HUES48 (cell line): Measurements from ENCODE around the gene NLRC3.

Experiments used
- H3K27ac ChIP-seq: one replicate; pipeline ENCODE4 v1.7.0; 2013; ENCODE audit warnings: low read depth, low read length, inconsistent platforms
- H3K27me3 ChIP-seq: 2 replicates; pipeline ENCODE4 v1.6.1; 2013; ENCODE audit warnings: mild to moderate bottlenecking, low read length; ENCODE audit not compliant: control insufficient read depth, insufficient read depth
- H3K36me3 ChIP-seq: 2 replicates; pipeline ENCODE4 v1.6.1; 2013; ENCODE audit warnings: low read length; ENCODE audit not compliant: control insufficient read depth, insufficient read depth
- H3K4me1 ChIP-seq: 2 replicates; pipeline ENCODE4 v1.6.1; 2013; ENCODE audit warnings: mild to moderate bottlenecking, low read length; ENCODE audit not compliant: control insufficient read depth, insufficient read depth
- H3K4me3 ChIP-seq: 2 replicates; pipeline ENCODE4 v1.5.1; 2013; ENCODE audit warnings: mild to moderate bottlenecking, low read depth, low read length
- H3K9ac ChIP-seq: 2 replicates; pipeline ENCODE4 v1.6.1; 2013; ENCODE audit warnings: mild to moderate bottlenecking, low read depth, low read length, moderate library complexity
- H3K9me3 ChIP-seq: 2 replicates; pipeline ENCODE4 v1.6.1; 2013; ENCODE audit warnings: low read length; ENCODE audit not compliant: control insufficient read depth, insufficient read depth

Gene NLRC3

DNA sequence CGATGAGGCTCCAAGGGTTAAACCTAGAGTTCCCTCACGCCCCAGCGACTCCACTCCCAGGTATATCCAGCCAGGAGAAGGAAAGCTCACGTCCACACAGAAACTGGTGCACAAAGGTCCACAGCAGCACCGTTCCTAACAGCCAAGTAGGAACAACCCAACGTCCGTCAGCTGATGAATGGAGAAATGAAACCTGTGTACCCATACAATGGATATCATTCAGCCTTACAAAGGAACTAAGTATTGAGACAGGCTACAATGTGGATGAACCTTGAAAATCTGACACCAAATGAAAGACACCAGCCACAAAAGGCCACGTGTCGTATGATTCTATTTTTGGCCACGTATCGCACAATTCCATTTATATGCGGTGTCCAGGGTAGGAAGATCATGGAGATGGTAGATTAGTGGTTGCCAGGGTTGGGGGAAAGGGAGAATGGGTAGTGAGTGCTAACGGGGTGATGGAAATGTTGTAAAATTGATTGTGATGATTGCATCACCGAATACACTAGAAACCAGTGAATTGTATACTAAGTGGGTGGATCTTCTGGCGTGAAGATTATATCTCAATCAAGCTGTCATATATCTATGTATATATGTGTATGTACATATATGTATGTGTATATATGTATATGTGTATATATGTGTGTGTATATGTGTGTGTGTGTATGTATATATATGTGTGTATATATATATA is 30.1 kb downstream of the NLRC3 start:
- H3K27ac ChIP-seq = no peak overlapping the region
- no peak overlapping the region for H3K9ac ChIP-seq
- H3K36me3 ChIP-seq = no peaks in the 10 kb centered on the region
- H3K27me3 ChIP-seq = 0 out of 2 replicates have a peak, but pooled peaks cover 5% of the 10 kb centered on the region
- H3K4me3 ChIP-seq = no peak overlapping the region
- no peaks in the 10 kb centered on the region for H3K9me3 ChIP-seq
- peaks cover 6% of the 10 kb centered on the region for H3K4me1 ChIP-seq

- Histone ChIP-seq H3K4me1 (peaks cover 12% of the 10 kb centered on the region; the same call in 1 of the 2 replicates), H3K9me3 (no peaks in the 10 kb centered on the region), H3K36me3 (0 out of 2 replicates have a peak, but pooled peaks cover 8% of the 10 kb centered on the region), H3K4me3 (no peak overlapping the region), H3K27ac (peak overlapping the region; percentile 3), H3K27me3 (no peaks in the 10 kb centered on the region), H3K9ac (no peak overlapping the region)
Observed at GRCh38 chr16:3542601-3543373, 34.4 kb downstream of the NLRC3 start.

DNA sequence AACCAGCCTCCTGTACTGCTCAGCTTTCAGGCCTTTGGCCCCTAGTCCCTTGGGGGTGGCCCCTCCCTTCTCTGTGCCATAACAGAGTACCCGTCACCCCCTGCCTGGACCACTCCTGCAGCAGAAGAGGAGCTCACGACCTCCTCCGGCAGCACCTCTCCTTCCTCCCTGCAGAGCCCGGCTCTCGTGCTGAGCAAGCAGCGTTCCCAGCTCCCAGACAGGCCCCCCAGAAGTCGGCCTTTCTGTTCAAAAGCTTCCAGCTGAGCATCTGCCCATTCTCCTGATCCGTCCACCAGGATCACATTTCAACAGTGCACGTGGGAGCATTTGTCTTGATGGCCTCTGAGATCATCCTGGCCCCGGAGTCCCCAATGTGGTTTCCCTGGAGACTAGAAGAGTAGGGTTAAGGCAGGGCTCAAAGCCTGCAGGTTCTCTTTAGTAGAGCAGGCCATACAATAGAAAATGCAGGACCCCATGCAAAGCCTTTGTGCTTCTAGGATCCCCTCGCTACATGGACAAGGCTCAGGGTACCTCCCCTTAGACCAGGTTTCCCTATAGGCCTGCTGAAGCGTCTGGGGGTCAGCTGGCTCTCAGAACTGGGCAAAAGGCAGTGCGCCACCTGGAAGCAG is 35.6 kb downstream of the NLRC3 start:
- Histone ChIP-seq H3K9ac (no peak overlapping the region), H3K27ac (no peak overlapping the region), H3K9me3 (no peaks in the 10 kb centered on the region), H3K4me1 (peaks cover 12% of the 10 kb centered on the region; the same call in 1 of the 2 replicates), H3K4me3 (no peak overlapping the region), H3K27me3 (no peaks in the 10 kb centered on the region), H3K36me3 (peaks cover 13% of the 10 kb centered on the region; the same call in 1 of the 2 replicates)

- H3K36me3 ChIP-seq = peaks cover 29% of the 10 kb centered on the region
- H3K4me1 ChIP-seq = peaks cover 12% of the 10 kb centered on the region; the same call in 1 of the 2 replicates
- H3K27me3 ChIP-seq = no peaks in the 10 kb centered on the region
- no peak overlapping the region for H3K27ac ChIP-seq
- no peaks in the 10 kb centered on the region for H3K9me3 ChIP-seq
- no peak overlapping the region for H3K4me3 ChIP-seq
- H3K9ac ChIP-seq = no peak overlapping the region
Observed at GRCh38 chr16:3538222-3538621, 39.0 kb downstream of the NLRC3 start.

- peaks cover 39% of the 10 kb centered on the region for H3K36me3 ChIP-seq
- no peak overlapping the region for H3K9ac ChIP-seq
- H3K4me1 ChIP-seq = peaks cover 6% of the 10 kb centered on the region; the same call in 1 of the 2 replicates
- no peaks in the 10 kb centered on the region for H3K27me3 ChIP-seq
- peak overlapping the region; percentile 5 for H3K27ac ChIP-seq
- H3K4me3 ChIP-seq = no peak overlapping the region
- H3K9me3 ChIP-seq = no peaks in the 10 kb centered on the region; the same call in 1 of the 2 replicates
Observed at GRCh38 chr16:3536851-3537250, 40.4 kb downstream of the NLRC3 start.

DNA sequence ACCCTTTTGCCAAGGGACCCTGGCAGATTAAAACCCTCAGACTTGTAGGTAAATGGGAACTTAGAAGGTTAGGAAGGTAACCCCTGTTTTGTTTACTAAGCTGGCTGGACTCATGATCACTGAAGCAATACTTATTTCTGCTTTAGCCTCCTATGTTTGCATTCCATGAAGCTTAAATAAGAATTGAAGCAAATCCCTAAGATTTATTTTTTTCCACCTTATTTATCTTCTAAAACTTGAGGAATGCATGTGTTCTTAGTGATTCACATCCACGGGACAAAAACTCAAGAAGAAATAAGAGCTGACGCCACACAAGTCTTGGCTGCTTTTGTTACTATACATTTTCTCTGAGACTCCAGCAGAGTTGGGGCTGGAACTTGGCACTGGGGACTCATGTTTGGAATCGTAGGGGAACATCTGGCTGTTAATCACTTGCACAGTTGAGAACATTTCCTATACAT is 40.9 kb downstream of the NLRC3 start:
- Histone ChIP-seq H3K9ac (no peak overlapping the region), H3K36me3 (peaks cover 41% of the 10 kb centered on the region), H3K9me3 (no peaks in the 10 kb centered on the region; the same call in 1 of the 2 replicates), H3K4me3 (no peak overlapping the region), H3K27ac (no peak overlapping the region), H3K4me1 (peaks cover 1% of the 10 kb centered on the region; the same call in 1 of the 2 replicates), H3K27me3 (no peaks in the 10 kb centered on the region)

- Histone ChIP-seq H3K27me3 (no peaks in the 10 kb centered on the region), H3K4me1 (no peaks in the 10 kb centered on the region), H3K9me3 (no peaks in the 10 kb centered on the region; the same call in 1 of the 2 replicates), H3K36me3 (peaks cover 49% of the 10 kb centered on the region), H3K4me3 (no peak overlapping the region), H3K9ac (no peak overlapping the region), H3K27ac (no peak overlapping the region)
Observed at GRCh38 chr16:3534126-3534525, 43.1 kb downstream of the NLRC3 start.

GRCh38 chr16:3532741-3533140 is 44.5 kb downstream of the NLRC3 start:
- no peaks in the 10 kb centered on the region for H3K4me1 ChIP-seq
- H3K27ac ChIP-seq = no peak overlapping the region
- peaks cover 57% of the 10 kb centered on the region for H3K36me3 ChIP-seq
- H3K9me3 ChIP-seq = no peaks in the 10 kb centered on the region; the same call in 1 of the 2 replicates
- H3K27me3 ChIP-seq = no peaks in the 10 kb centered on the region
- no peak overlapping the region for H3K9ac ChIP-seq
- H3K4me3 ChIP-seq = no peak overlapping the region

DNA sequence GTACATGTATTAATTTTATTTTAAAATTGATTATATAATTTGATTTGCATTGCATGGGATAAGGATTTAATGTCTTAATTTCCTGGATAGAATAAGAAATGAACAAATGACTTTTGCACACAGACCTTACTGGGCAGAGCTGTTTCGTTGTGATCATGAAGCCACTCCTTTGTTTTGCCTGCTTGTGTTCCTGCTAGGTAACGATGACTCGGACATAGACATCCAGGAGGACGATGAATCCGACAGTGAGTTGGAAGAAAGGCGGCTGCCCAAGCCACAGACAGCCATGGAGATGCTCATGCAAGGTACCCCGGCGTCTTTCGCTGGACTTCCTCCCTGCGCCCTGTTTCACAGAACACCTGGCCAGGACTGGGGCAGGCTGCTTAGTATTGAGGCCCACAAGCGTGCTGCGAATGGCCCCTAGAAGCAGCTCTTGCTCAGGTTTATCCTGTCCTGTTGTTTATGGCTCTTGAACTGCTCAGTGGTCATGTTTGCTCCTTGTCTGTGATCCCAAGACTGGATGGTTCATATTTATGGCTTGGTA is 46.8 kb downstream of the NLRC3 start:
- no peaks in the 10 kb centered on the region for H3K4me1 ChIP-seq
- no peak overlapping the region for H3K9ac ChIP-seq
- H3K4me3 ChIP-seq = no peak overlapping the region
- no peaks in the 10 kb centered on the region; the same call in 1 of the 2 replicates for H3K9me3 ChIP-seq
- H3K36me3 ChIP-seq = peaks cover 48% of the 10 kb centered on the region
- H3K27me3 ChIP-seq = no peaks in the 10 kb centered on the region
- no peak overlapping the region for H3K27ac ChIP-seq

- Histone ChIP-seq H3K9me3 (no peaks in the 10 kb centered on the region; the same call in 1 of the 2 replicates), H3K36me3 (peaks cover 53% of the 10 kb centered on the region), H3K27me3 (no peaks in the 10 kb centered on the region), H3K27ac (no peak overlapping the region), H3K9ac (no peak overlapping the region), H3K4me3 (no peak overlapping the region), H3K4me1 (no peaks in the 10 kb centered on the region)
Observed at GRCh38 chr16:3529175-3529574, 48.0 kb downstream of the NLRC3 start.
